ENCODE measurements around the gene RREB1. TPM values are rescaled to one million over a fixed set of nuclear protein-coding genes. Genes with fewer than 3 reads are reported as not detected.

RREB1 gene
- total RNA-seq, 2 experiments from 2014 or later: 18.7 to 19.7 TPM

- intact Hi-C loops (cut with micrococcal nuclease): no loop called here
- Mint-ChIP-seq H3K4me1 (ENCODE audit: low read depth) (peaks cover 20% of the 10 kb centered on the region), H3K27ac (no peak overlapping the region), H3K4me3 (no peak overlapping the region), H3K27me3 (no peaks in the 10 kb centered on the region), H3K36me3 (ENCODE audit: low read depth) (no peaks in the 10 kb centered on the region), H3K9me3 (no peaks in the 10 kb centered on the region)
- ChIA-PET POLR2A (no interaction called here), CTCF (no interaction called here)
- ATAC-seq (no peak), DNase-seq (no peak)
- TF ChIP-seq, protein P1, sequence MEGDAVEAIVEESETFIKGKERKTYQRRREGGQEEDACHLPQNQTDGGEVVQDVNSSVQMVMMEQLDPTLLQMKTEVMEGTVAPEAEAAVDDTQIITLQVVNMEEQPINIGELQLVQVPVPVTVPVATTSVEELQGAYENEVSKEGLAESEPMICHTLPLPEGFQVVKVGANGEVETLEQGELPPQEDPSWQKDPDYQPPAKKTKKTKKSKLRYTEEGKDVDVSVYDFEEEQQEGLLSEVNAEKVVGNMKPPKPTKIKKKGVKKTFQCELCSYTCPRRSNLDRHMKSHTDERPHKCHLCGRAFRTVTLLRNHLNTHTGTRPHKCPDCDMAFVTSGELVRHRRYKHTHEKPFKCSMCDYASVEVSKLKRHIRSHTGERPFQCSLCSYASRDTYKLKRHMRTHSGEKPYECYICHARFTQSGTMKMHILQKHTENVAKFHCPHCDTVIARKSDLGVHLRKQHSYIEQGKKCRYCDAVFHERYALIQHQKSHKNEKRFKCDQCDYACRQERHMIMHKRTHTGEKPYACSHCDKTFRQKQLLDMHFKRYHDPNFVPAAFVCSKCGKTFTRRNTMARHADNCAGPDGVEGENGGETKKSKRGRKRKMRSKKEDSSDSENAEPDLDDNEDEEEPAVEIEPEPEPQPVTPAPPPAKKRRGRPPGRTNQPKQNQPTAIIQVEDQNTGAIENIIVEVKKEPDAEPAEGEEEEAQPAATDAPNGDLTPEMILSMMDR (IDR thresholded peaks at IDR 0.05): no peak
Measured at GRCh38 chr6:7074870-7075269, 32.9 kb upstream of the RREB1 start.

- Mint-ChIP-seq H3K4me1 (ENCODE audit: low read depth) (peaks cover 20% of the 10 kb centered on the region), H3K36me3 (ENCODE audit: low read depth) (no peaks in the 10 kb centered on the region), H3K9me3 (no peaks in the 10 kb centered on the region), H3K4me3 (no peak overlapping the region), H3K27ac (no peak overlapping the region), H3K27me3 (no peaks in the 10 kb centered on the region)
- intact Hi-C loops (cut with micrococcal nuclease): no loop called here
- TF ChIP-seq, protein P1 (IDR thresholded peaks at IDR 0.05): no peak
- ChIA-PET CTCF (no interaction called here), POLR2A (no interaction called here)
- no peak for DNase-seq
- no peak for ATAC-seq
Measured at GRCh38 chr6:7075341-7076000, 32.3 kb upstream of the RREB1 start.

DNA sequence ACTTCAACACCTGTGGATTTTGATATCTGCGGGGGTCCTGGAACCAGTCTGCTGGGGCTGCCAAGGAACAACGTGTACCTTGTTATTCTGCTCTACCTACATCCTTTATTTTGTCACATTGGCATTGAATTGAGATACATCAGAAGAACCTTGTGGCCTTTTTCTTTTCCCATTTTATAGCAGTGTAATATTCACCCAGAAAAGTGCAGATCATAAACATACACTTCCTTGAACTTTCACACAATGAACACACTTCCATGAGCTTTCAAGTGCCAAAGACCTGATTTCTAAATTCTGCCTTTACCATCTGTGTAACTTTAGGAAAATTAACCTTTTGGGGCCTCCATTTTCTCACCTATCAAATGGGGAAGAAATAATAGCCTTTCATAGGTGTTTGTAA is 29.9 kb upstream of the RREB1 start:
- no peak for DNase-seq
- ATAC-seq: no peak
- Mint-ChIP-seq H3K27me3 (no peaks in the 10 kb centered on the region), H3K9me3 (no peaks in the 10 kb centered on the region), H3K36me3 (ENCODE audit: low read depth) (no peaks in the 10 kb centered on the region), H3K4me3 (no peak overlapping the region), H3K27ac (no peak overlapping the region), H3K4me1 (ENCODE audit: low read depth) (peaks cover 20% of the 10 kb centered on the region)
- ChIA-PET CTCF (interaction anchor here (0.7 to 0.8 kb wide), 2 partner anchors 8 to 9 kb away, joined by 3 read pairs; no protein-coding TSS in a partner anchor), POLR2A (interaction anchor here (1.2 kb wide), 1 partner anchor 127 kb away, joined by 3 read pairs; no protein-coding TSS in a partner anchor)
- TF ChIP-seq, protein P1 (IDR thresholded peaks at IDR 0.05): no peak
- intact Hi-C loops (cut with micrococcal nuclease): no loop called here

DNA sequence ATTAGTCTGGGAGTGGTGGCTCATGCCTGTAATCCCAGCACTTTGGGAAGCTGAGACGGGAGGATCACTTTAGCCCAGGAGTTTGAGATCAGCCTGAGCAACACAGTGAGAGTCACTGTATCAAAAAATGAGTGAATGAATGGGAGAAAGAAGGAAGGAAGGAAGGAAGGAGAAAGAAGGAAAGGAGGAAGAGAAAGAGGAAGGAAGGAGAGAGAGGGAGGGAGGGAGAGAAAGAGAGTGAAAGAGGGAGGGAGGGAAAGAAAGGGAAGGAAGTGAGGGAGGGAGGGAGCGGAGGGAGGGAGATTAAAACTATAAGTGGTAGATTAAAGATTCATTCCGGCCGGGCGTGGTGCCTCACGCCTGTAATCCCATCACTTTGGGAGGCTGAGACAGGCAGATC is 28.9 kb upstream of the RREB1 start:
- TF ChIP-seq, protein P1 (IDR thresholded peaks at IDR 0.05): no peak
- H3K27me3 Mint-ChIP-seq: no peaks in the 10 kb centered on the region
- no peak overlapping the region for H3K4me3 Mint-ChIP-seq
- POLR2A ChIA-PET: interaction anchor here (0.6 kb wide), 1 partner anchor 13 kb away, joined by 3 read pairs; no protein-coding TSS in a partner anchor
- DNase-seq: no peak
- CTCF ChIA-PET: interaction anchor here (0.8 kb wide), 1 partner anchor 9 kb away, joined by 3 read pairs; no protein-coding TSS in a partner anchor
- H3K4me1 Mint-ChIP-seq (ENCODE audit: low read depth): peaks cover 10% of the 10 kb centered on the region
- no peaks in the 10 kb centered on the region for H3K36me3 Mint-ChIP-seq (ENCODE audit: low read depth)
- H3K27ac Mint-ChIP-seq: no peak overlapping the region
- ATAC-seq: no peak
- H3K9me3 Mint-ChIP-seq: no peaks in the 10 kb centered on the region
- intact Hi-C loops (cut with micrococcal nuclease): no loop called here

GRCh38 chr6:7080311-7080710 is 27.4 kb upstream of the RREB1 start:
- DNase-seq: no peak
- intact Hi-C loops (cut with micrococcal nuclease): no loop called here
- TF ChIP-seq, protein P1 (IDR thresholded peaks at IDR 0.05): no peak
- H3K9me3 Mint-ChIP-seq: no peaks in the 10 kb centered on the region
- H3K4me1 Mint-ChIP-seq (ENCODE audit: low read depth): peaks cover 4% of the 10 kb centered on the region
- ChIA-PET CTCF (no interaction called here), POLR2A (no interaction called here)
- H3K36me3 Mint-ChIP-seq (ENCODE audit: low read depth): no peaks in the 10 kb centered on the region
- H3K27ac Mint-ChIP-seq: no peak overlapping the region
- H3K4me3 Mint-ChIP-seq: no peak overlapping the region
- ATAC-seq: no peak
- no peaks in the 10 kb centered on the region for H3K27me3 Mint-ChIP-seq
